Activated CD4-positive, alpha-beta memory T cell treated with anti-CD3 and anti-CD28 coated beads for 36 hours (primary cell): ENCODE measurements around the gene NELFCD. TPM values are rescaled to one million over a fixed set of nuclear protein-coding genes. Genes with fewer than 3 reads are reported as not detected.

Source experiments
- CTCF ChIA-PET: fragments of 350-600 bp; sonication (Branson Sonifier 250); formaldehyde crosslinking; loops from one replicate; lab custom pipeline; 2021; ENCODE audit warnings: antibody characterized with exemption, inconsistent platforms; lab: Charles Lee
- POLR2A ChIA-PET: fragments of 350-600 bp; sonication (Branson Sonifier 250); formaldehyde crosslinking; loops from one replicate; lab custom pipeline; 2021; ENCODE audit warnings: antibody characterized with exemption; lab: Charles Lee
- DNase-seq: peaks from one replicate; pipeline ENCODE4 v3.0.0-alpha.2; 2020
- H3K27ac Mint-ChIP-seq: one replicate; pipeline ENCODE4 v1.8.0; 2021; ENCODE audit warnings: mixed read lengths
- H3K27me3 Mint-ChIP-seq: one replicate; pipeline ENCODE4 v1.8.0; 2021; ENCODE audit warnings: mixed read lengths
- H3K36me3 Mint-ChIP-seq: one replicate; pipeline ENCODE4 v1.8.0; 2021; ENCODE audit warnings: mixed read lengths
- H3K4me1 Mint-ChIP-seq: one replicate; pipeline ENCODE4 v1.8.0; 2021; ENCODE audit warnings: low read depth, mixed read lengths
- H3K4me3 Mint-ChIP-seq: one replicate; pipeline ENCODE4 v1.8.0; 2021; ENCODE audit warnings: mild to moderate bottlenecking, mixed read lengths
- H3K9me3 Mint-ChIP-seq: one replicate; pipeline ENCODE4 v1.8.0; 2021; ENCODE audit warnings: mixed read lengths
- intact Hi-C: fragments of 100-400 bp; cut with micrococcal nuclease; formaldehyde crosslinking; loops from one replicate; pipeline ENCODE4 v1.15.1; 2023
- total RNA-seq, 2 experiments: library from RNA; stranded (reverse); gene quantifications; one replicate each; pipeline ENCODE4 v1.2.3, GENCODE V29; 2021

The NELFCD gene
- total RNA-seq, 2 experiments from 2014 or later: 80.5 to 92.3 TPM

DNA sequence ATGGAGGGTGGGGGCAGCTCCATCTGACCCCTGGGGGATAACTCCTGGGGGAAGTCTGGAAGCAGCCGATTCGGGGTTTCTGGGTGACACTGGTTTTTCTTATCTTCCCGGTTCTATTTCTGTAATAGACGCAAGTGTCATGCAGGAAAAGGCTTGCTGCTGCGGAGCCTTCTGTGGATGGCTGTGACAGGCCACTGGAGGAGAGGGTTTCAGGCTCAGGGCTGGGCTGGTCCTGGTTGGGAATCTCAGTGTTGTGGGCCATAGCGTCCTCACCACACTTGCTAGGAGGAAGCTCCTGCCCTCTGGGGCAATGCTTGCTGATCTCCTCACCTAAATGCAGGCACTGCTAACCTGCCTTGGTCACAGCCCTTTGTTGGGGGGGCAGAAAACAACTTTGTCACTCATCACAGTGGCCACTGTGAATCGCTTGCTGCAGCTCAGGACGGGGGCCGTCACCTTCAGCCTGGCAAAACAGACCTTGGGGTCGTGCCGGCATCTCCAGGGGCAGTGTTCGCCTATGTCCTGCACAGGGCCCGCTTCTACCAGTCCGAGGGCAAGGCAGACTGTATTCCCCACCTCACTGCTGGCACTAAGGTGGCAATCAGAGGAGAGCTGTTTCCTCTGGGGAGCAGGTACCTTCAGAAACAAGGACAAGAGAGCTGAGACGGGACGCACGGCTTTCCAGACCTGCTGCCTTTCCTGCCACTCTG lies 33.8 kb downstream of the NELFCD start:
- Mint-ChIP-seq H3K36me3 (no peaks in the 10 kb centered on the region), H3K27me3 (no peaks in the 10 kb centered on the region), H3K9me3 (no peaks in the 10 kb centered on the region), H3K4me3 (no peak overlapping the region), H3K27ac (no peak overlapping the region), H3K4me1 (peaks cover 35% of the 10 kb centered on the region)
- intact Hi-C loops: no loop called here
- CTCF ChIA-PET: interaction anchor here (0.9 kb wide), 1 partner anchor 193 kb away, joined by 3 read pairs; no protein-coding TSS in a partner anchor
- peak; percentile 6 for DNase-seq
- POLR2A ChIA-PET: interaction anchor here (1.5 kb wide), 1 partner anchor 17 kb away, joined by 5 read pairs; the partner anchor contains the start of gene ATP5F1E

- Mint-ChIP-seq H3K27ac (no peak overlapping the region), H3K27me3 (no peaks in the 10 kb centered on the region), H3K9me3 (no peaks in the 10 kb centered on the region), H3K4me1 (peaks cover 35% of the 10 kb centered on the region), H3K4me3 (no peak overlapping the region), H3K36me3 (no peaks in the 10 kb centered on the region)
- intact Hi-C loops: no loop called here
- POLR2A ChIA-PET: no interaction called here
- CTCF ChIA-PET: no interaction called here
- DNase-seq: no peak
These were observed 34.4 kb downstream of the NELFCD start for GRCh38 chr20:59015411-59015810.

DNA sequence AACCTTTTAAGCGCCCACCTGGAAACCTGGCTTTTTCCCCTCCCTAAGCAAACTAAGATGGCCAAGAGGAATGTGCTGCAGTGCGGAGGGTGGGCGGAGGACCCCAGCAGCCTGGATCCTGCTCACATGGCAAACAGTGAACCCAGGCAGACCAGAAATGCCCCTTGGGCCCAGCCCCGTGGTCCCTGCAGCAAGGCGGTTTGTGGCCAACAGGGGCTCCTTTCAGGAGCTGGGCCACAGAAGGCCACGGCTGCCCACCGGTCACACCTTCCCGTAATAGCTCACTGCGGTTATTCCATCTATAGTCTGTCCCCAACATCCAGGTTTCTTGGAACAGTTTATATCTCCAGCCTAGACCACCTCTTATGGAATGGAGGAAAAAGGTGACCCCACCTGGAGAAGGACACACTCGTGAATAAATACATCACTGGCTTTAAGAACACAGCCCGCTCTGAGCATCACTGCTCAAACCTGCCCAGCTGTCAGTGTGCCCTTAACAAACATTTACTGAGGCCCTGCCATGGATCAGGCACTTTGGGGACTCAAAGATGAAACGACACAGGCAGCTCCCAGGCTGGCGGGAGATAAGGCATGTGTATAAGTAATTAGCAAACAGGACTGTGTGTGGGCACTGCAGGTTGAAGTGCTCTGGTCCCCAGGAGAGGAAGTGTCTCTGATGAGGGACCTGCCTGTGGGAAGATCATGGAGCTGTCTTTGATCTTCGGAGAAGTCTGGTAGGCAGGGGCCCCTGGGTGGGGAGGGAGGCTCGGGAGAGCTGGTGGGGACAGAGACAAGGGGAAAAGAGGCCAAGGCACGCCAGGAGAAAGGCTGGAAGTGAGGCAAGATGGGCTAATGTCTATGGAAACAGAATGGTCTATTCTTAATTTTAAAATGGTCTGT lies 35.0 kb downstream of the NELFCD start:
- Mint-ChIP-seq H3K36me3 (no peaks in the 10 kb centered on the region), H3K27me3 (no peaks in the 10 kb centered on the region), H3K27ac (no peak overlapping the region), H3K4me3 (no peak overlapping the region), H3K4me1 (peaks cover 40% of the 10 kb centered on the region), H3K9me3 (no peaks in the 10 kb centered on the region)
- intact Hi-C loops: no loop called here
- CTCF ChIA-PET: no interaction called here
- DNase-seq: peak; percentile 6
- POLR2A ChIA-PET: no interaction called here

- H3K4me1 Mint-ChIP-seq: peaks cover 38% of the 10 kb centered on the region
- intact Hi-C loops: no loop called here
- H3K36me3 Mint-ChIP-seq: no peaks in the 10 kb centered on the region
- H3K4me3 Mint-ChIP-seq: no peak overlapping the region
- H3K27ac Mint-ChIP-seq: peak overlapping the region; percentile 34
- H3K9me3 Mint-ChIP-seq: no peaks in the 10 kb centered on the region
- POLR2A ChIA-PET: no interaction called here
- peak; percentile 38 for DNase-seq
- CTCF ChIA-PET: no interaction called here
- no peaks in the 10 kb centered on the region for H3K27me3 Mint-ChIP-seq
These were observed 35.9 kb downstream of the NELFCD start for GRCh38 chr20:59016795-59017492.

DNA sequence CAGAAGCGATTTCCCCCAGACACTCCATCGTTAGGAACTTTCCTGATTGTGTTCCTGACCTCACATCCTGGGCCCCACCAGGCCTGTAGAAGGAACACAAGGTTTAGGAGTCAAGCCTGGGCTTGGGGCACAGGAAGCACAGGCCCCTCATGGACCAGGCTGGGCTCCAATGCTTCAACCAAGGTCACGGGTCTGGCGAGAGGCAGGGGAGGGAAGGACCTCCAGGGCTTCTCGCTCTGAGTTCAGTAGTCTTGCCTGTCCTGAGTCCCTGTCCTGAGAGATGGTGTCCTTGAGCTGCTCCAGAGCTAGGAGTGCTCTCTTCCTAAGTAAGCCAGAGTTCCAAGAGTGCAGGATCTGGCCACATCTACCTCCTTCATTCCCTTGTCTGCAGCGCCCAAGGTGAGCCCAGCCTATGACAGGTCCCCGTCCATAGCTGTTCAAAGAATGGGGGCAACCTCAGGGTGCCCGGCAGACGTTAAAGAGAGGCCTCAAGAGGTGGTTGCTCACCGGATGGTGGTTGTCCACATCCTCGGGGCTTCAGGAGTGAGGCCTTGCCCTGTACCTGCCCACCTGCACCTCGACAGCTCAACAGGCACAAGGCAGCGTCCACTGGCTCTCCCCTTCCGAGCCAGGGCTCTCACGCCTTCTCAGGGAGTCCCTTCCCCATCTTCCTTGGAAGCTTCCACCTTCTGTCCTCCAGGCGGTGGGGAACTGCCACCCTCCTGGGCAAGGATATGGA lies 36.6 kb downstream of the NELFCD start:
- ChIA-PET POLR2A (no interaction called here), CTCF (no interaction called here)
- Mint-ChIP-seq H3K27ac (no peak overlapping the region), H3K9me3 (no peaks in the 10 kb centered on the region), H3K4me3 (no peak overlapping the region), H3K27me3 (no peaks in the 10 kb centered on the region), H3K4me1 (peaks cover 35% of the 10 kb centered on the region), H3K36me3 (peaks cover 6% of the 10 kb centered on the region)
- intact Hi-C loops: no loop called here
- DNase-seq: no peak

- Mint-ChIP-seq H3K27me3 (no peaks in the 10 kb centered on the region), H3K27ac (no peak overlapping the region), H3K4me1 (peaks cover 28% of the 10 kb centered on the region), H3K9me3 (no peaks in the 10 kb centered on the region), H3K36me3 (peaks cover 15% of the 10 kb centered on the region), H3K4me3 (no peak overlapping the region)
- CTCF ChIA-PET: no interaction called here
- POLR2A ChIA-PET: no interaction called here
- no peak for DNase-seq
- intact Hi-C loops: no loop called here
These were observed 37.8 kb downstream of the NELFCD start for GRCh38 chr20:59018817-59019216.

- H3K9me3 Mint-ChIP-seq: no peaks in the 10 kb centered on the region
- no peak for DNase-seq
- POLR2A ChIA-PET: interaction anchor here (0.6 kb wide), 1 partner anchor 545 kb away, joined by 3 read pairs; no protein-coding TSS in a partner anchor
- H3K27ac Mint-ChIP-seq: no peak within 1 kb of the TSS
- intact Hi-C loops: no loop called here
- H3K4me3 Mint-ChIP-seq: no peak within 1 kb of the TSS
- CTCF ChIA-PET: no interaction called here
- H3K36me3 Mint-ChIP-seq: peaks cover 18% of the 10 kb centered on the region
- H3K4me1 Mint-ChIP-seq: peaks cover 24% of the 10 kb centered on the region
- H3K27me3 Mint-ChIP-seq: no peaks in the 10 kb centered on the region
These were observed 38.2 kb downstream of the NELFCD start, which contains the start of gene TUBB1 for GRCh38 chr20:59019217-59019616. TUBB1 (plus strand) TSS chr20:59019429; CDS start chr20:59019523, 94 bp downstream.

GRCh38 chr20:59020938-59021551 lies 40.0 kb downstream of the NELFCD start:
- DNase-seq: peak; percentile 6
- no peak overlapping the region for H3K4me3 Mint-ChIP-seq
- ChIA-PET POLR2A (no interaction called here), CTCF (no interaction called here)
- intact Hi-C loops: no loop called here
- H3K9me3 Mint-ChIP-seq: no peaks in the 10 kb centered on the region
- no peaks in the 10 kb centered on the region for H3K27me3 Mint-ChIP-seq
- H3K27ac Mint-ChIP-seq: no peak overlapping the region
- H3K36me3 Mint-ChIP-seq: peaks cover 30% of the 10 kb centered on the region
- peaks cover 20% of the 10 kb centered on the region for H3K4me1 Mint-ChIP-seq

DNA sequence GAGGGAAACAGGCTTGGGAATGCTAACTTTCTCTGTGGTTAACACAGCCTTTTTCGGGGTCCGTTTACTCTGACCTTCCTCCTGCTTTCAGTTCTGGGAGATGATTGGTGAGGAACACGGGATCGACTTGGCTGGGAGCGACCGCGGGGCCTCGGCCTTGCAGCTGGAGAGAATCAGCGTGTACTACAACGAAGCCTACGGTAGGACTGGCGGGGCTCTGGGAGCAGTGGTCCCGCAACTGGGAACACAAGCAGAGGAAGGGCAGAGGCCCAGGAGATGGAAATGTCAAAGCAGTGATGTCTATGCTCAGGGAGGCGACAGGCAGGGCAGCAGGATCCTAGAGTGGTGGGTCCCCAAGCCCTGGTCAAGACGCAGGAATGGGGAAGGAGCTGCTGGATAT lies 41.7 kb downstream of the NELFCD start:
- Mint-ChIP-seq H3K36me3 (peaks cover 46% of the 10 kb centered on the region), H3K4me1 (peaks cover 23% of the 10 kb centered on the region), H3K27ac (no peak overlapping the region), H3K9me3 (no peaks in the 10 kb centered on the region), H3K4me3 (no peak overlapping the region), H3K27me3 (no peaks in the 10 kb centered on the region)
- intact Hi-C loops: no loop called here
- ChIA-PET CTCF (no interaction called here), POLR2A (no interaction called here)
- DNase-seq: no peak

DNA sequence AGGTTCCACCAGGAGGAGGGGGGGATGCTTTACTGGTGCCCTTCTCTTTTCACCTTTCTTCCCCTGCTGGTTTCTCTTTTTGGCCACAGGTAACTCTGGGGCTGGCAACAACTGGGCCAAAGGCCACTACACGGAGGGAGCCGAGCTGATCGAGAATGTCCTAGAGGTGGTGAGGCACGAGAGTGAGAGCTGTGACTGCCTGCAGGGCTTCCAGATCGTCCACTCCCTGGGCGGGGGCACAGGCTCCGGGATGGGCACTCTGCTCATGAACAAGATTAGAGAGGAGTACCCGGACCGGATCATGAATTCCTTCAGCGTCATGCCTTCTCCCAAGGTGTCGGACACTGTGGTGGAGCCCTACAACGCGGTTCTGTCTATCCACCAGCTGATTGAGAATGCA lies 42.6 kb downstream of the NELFCD start:
- Mint-ChIP-seq H3K4me1 (peaks cover 32% of the 10 kb centered on the region), H3K36me3 (peaks cover 52% of the 10 kb centered on the region), H3K27me3 (no peaks in the 10 kb centered on the region), H3K9me3 (no peaks in the 10 kb centered on the region), H3K4me3 (no peak overlapping the region), H3K27ac (no peak overlapping the region)
- DNase-seq: no peak
- ChIA-PET POLR2A (no interaction called here), CTCF (interaction anchor here (0.8 kb wide), 1 partner anchor 8 kb away, joined by 3 read pairs; no protein-coding TSS in a partner anchor)
- intact Hi-C loops: no loop called here

DNA sequence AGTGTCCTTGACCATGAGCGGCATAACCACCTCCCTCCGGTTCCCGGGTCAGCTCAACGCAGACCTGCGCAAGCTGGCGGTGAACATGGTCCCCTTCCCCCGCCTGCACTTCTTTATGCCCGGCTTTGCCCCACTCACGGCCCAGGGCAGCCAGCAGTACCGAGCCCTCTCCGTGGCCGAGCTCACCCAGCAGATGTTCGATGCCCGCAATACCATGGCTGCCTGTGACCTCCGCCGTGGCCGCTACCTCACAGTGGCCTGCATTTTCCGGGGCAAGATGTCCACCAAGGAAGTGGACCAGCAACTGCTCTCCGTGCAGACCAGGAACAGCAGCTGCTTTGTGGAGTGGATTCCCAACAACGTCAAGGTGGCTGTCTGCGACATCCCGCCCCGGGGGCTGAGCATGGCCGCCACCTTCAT lies 43.1 kb downstream of the NELFCD start:
- no peaks in the 10 kb centered on the region for H3K27me3 Mint-ChIP-seq
- no peak overlapping the region for H3K27ac Mint-ChIP-seq
- no peak overlapping the region for H3K4me3 Mint-ChIP-seq
- H3K9me3 Mint-ChIP-seq: no peaks in the 10 kb centered on the region
- intact Hi-C loops: no loop called here
- DNase-seq: no peak
- H3K4me1 Mint-ChIP-seq: peaks cover 37% of the 10 kb centered on the region
- H3K36me3 Mint-ChIP-seq: peaks cover 57% of the 10 kb centered on the region
- CTCF ChIA-PET: no interaction called here
- POLR2A ChIA-PET: no interaction called here
